Superior temporal gyrus (tissue), 1 donor: ENCODE data around the gene FLII.
"Not testable (repeated sequence)": the region's sequence is repeated elsewhere in the genome, so short reads cannot be mapped to it uniquely, and the experiment has no call there.

Experiments
- DNase-seq: peaks from one replicate; pipeline ENCODE4 v3.0.0-alpha.2; 2016; ENCODE audit errors: extremely low spot score

FLII gene

DNA sequence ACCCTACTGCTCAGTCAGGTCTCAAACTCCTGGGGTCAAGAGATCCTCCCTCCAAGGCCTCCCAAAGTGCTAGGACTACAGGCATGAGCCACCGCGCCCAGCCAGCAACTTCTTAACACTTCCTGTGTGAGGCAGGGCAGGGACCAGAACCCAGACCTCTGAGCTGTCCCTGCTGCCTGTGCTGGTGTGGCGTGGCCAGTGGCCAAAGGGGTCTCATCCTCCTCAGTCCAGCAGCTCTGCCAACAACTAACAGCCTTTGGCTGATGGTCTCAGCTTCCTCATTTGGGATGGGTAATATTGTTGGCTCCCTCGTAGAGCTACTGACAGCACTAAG lies 34.5 kb downstream of the FLII start:
- DNase-seq, result no peak

DNA sequence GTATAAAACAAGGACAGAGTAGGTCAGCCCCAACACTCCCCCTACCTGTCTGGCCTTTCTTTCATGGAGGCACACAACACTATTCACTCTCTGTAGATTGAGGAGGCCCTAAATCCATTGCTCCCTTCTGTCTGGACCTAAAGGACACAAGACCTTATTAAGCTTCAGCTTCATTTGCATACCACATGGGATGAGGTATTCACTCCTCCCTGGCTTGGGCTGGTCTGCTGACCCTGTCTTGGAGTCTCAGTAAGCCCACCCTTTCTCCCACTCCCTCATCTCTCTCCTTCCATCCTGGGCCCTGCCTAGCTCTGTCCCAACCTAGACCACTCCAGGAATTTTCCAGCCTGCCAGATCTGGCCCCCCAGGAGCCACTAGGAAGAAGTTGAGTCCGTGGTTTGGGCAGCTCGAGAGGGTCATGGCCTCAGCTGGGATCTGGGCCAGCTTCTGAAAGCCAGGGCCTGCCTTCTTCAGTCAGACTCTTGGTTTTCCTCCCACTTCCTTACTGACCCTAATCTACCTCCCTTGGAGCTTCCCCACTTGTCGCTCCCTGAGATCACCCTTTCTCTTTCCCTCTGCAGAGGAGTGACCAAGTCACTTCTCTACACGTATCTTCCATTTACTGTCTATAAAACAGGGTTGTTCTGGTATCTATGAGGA lies 39.7 kb downstream of the FLII start:
- no peak for DNase-seq

DNA sequence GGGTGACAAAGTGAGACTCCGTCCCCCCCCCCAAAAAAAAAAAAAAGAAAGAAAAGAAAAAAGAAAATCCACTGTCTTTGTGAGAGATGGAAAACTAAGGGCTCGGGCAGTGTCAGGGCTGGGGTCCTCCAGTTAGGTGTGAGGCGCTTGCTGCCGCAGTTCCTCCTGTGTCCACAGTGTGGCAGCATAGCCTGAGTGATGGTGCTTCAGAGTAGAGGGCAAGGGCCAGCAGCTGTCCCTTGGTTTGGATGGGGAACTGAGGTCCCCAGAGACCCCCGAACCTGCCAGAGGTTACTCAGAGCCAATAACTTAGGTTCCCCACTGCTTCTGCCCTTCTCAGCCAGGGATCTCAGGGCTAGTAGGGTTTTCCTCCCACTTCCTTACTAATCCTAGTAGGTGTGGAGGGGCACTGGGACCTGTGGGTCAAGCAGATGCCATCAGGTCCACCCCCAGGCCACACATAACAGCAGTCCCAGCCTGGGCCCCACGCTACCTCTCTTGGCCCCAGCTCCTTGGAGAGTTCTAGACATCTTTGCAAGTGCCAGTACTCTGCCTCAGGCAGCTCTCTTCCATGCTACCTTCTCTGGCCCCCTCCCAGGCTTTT lies 41.0 kb downstream of the FLII start:
- DNase-seq, result peak; percentile 86

DNA sequence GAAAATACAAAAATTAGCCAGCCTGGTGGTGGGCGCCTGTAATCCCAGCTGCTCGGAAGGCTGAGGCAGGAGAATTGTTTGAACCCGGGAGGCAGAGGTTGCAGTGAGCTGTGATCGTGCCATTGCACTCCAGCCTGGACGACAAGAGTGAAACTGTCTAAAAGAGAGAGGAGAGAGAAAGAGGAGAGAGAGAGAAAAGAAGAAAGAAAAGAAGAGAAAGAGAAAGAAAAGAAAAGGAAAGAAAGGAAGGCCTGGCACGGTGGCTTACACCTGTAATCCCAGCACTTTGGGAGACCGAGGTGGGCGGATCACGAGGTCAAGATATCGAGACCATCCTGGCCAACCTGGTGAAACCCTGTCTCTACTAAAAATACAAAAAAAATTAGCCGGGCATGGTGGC lies 41.6 kb downstream of the FLII start:
- not testable (repeated sequence) for DNase-seq

DNA sequence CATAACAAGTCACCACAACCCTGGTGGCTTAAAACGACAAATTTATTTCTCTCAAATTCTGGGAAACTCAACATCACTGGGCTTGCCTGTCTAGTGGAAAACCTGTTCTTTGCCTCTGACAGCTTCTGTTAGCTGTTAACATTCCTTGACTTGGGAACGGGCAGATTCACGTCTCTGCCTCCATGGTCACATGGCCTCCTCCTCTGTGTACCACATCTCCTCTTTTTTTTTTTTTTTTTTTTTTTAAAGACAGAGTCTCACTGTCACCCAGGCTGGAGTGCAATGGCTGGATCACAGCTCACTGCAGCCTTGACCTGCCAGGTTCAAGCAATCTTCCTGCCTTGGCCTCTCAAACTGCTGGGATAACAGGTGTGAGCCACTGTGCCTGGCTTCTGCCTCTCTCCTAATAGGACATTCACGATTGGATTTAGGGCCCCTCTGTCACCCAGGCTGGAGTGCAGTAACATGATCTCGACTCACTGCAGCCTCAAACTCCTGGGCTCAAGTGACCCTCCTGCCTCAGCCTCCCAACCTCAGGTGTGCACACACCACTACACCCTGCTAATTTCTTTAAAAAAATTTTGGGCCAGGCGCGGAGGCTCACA lies 44.8 kb downstream of the FLII start:
- no peak for DNase-seq

DNA sequence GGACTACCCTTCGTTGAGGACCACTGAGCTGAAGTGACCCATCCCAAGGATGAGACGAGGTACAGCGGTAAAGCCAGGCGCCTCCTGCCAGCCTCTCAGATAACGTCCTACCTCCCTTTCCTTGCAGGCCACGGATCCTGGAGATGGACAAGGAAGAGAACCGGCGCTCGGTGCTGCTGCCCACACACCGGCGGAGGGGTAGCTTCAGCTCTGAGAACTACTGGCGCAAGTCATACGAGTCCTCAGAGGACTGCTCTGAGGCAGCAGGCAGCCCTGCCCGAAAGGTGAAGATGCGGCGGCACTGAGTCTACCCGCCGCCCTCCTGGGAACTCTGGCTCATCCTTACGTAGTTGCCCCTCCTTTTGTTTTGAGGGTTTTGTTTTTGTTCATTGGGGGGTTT lies 50.4 kb downstream of the FLII start:
- no peak for DNase-seq

DNA sequence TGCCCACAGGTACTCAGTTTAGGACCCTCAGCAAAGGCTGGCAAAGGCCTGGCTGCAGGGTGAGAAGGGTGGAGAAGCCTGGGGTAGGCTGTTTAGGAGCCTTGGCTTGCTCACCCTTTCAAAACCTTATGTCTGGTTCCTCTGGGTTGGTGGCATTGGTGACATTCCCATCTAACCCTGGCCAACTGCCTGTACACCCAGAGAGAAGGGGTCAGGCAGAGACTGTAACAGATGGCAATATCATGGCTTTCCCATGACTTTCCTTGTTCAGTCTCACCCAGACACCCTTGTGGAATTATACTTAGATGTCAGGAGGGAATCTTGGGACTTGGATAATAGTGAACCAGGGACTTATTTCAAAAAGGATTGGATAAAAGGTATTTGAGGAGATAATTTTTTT lies 51.6 kb downstream of the FLII start:
- no peak for DNase-seq

DNA sequence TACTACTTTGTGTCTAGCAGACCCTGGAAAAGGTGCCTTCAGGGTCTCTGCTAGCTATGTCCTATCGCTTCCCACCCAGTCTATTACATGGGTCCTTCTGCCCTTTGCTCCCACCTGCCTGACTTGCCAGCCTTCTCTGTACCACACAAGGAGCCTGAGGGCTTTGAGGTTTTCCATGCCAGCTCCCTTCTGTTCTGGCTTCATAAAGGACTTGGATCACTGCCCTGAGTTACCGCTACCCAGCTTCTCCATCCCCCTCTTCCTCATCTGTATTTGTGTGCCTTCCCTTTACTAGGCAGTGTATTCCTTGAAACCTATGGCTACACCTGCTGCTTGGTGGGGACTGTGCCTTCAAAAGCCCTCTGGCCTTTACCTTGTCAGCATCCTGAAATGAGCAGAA lies 52.7 kb downstream of the FLII start:
- DNase-seq, result no peak

DNA sequence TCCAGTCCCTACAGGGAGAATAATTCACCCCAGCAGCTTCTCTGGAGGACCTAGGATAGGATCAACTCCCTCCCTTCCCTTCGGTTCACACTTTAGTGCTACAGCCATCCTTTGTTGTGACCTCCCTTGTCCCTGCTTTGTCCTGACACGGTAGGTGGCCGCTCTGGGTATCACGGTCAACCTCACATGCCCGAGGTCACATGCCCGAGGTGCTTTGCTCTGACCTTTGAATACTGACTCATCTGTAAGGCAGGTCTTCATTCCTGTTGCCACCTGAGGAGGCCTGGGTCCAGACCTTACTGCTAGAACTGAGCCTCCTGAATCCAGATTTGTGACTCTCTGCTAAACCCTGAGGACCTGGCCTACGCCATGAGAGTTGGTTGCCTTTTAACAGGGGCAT lies 55.2 kb downstream of the FLII start:
- no peak for DNase-seq

DNA sequence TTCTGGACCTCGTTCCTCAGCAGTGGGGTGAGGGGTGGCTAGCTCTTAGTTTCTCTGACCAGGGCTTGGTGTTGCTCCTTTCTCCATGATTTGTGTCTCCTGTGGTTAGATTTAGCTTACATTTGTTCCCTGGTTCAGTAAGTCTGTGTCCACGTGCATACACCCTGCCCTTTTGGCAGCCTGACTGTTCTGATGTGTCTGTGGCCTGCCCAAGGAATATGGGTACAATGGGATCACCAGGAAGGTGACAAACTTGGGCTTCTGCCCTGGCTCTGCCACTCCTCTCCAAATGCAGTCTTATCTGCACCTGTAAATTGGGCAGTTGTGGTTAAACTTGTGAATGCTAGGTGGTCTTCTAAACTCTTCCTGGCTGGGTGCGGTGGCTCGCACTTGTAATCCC lies 57.4 kb downstream of the FLII start:
- DNase-seq, result no peak

DNA sequence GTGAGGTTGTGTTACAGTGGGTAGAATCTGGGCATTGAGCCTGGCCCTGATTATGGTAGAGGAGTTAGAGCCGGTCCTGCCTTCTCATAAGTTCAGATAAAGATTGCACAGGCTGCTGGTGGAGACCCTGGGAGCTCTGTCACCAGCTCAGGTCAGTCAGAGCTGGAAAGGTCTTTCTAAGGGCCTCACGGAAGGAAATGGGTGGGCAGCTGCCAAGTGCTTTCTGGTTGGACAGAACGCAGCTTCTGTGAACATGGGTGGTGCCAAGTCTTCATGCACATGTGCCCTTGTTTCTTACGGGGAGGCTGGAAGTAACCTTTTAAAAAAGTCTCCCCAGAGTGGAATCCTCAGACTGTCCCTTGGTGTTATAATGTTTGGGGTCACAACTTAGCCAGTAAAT lies 60.0 kb downstream of the FLII start:
- no peak for DNase-seq

DNA sequence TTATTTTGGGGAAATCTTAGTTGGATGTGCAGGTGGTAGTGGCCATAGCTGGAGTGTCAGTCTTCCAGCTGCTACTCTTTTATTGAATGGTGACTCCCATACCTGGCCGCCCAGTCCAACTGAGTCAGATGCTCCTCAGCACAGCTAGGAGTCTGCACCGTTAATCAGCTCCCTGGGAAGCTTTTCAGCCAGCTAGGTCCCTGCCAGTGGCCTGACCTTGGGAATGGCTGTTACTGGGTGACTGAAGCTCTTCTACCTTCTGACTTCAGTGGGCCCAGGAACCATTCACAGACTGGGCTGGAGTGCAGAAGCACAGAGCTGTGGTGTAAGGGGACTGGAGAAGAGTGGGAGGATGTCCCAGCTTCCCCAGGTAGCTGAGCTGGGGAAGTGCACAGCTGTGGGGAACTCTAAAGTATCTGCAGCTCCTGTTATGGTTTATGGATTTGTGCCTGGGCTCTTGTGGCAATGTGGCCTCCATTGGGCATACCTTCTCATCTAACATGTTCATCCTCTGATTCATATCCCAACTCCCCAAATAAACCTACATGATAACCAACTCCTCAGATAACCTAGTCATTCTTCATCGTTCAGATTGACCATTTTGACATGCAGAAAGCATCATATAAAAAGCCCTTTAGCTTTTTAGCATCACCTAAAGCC lies 60.9 kb downstream of the FLII start:
- no peak for DNase-seq

DNA sequence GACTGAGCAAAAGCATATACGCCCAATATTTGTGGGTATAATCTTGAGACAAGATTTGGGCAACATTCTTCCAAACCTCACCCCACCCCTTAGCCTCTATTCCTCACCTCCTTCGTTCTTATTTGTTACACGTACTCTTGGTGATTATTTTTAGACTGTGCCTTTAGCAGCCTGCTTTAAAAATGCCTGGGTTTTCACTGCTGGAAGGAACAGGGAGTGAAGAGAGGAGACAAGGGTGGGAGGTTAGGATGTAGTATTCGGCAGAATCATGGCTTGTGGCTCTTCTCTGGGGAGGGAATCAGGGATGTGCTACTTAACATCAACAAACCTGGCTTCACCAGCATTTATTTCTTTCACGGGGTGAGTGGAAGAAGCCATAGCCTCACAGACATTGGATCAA lies 63.3 kb downstream of the FLII start:
- DNase-seq, result no peak
